Astrocyte (in vitro differentiated cells and primary cell): ENCODE data around the gene MYO7B.

Source experiments
- CTCF ChIP-seq: IDR thresholded peaks from 2 replicates; pipeline ENCODE4 v1.5.1; 2011; ENCODE audit warnings: low read depth, mild to moderate bottlenecking, inconsistent platforms, low read length, moderate library complexity; ENCODE audit not compliant: insufficient read depth
- EZH2 ChIP-seq: IDR thresholded peaks from 2 replicates; pipeline ENCODE4 v1.6.1; 2012; ENCODE audit warnings: mild to moderate bottlenecking, low read length, inconsistent platforms; ENCODE audit not compliant: insufficient read depth

- no peak for TF ChIP-seq CTCF
- TF ChIP-seq EZH2: no peak
Measured at GRCh38 chr2:127560931-127561280, 25.4 kb downstream of the MYO7B start.
